ENCODE results near the gene FUT1.
"Not testable (repeated sequence)": the region's sequence is repeated elsewhere in the genome, so short reads cannot be mapped to it uniquely, and the experiment has no call there.

FUT1 gene

DNA sequence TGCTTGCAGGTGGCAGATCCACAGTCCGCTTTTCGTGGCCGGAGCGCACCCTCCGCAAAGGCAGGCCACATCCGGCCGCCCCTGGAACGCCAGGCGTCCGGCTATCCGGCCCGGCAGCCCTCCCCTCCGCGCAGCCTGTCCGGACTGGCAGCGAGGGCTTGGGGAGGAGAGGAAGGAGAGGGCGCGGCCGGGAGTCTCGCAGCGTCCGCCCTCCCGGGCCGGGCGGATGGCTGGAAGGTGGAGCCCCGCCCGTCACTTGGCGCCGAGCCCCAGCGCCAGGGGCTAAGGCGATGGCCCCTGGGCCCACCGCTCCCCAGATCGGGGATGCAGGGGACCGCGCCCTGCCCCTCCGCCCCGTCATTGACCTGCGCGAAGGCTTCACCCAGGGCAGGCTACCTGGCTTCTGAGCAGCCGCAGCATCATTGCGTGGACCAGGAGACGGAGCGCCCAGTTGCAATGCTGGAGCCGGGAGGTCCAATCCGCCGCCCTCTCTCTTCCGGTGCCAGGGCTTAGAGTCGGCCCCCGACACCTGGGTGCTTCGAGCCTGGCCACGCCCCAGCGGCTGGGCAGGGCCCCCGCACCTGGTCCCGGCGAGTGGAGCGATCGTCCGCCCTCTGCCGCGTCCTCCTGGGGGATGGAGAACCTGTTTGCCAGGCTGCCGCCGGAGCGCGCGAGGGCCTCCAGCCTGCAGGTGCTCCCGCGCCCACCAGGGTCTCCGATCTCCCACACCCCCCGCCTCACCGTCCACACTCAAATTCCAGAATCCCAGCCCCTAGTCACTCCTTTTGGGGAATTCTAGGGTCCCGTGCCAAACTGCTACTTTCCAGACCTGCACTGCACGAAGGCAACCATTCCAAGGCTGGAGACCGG, at the start of gene FUT1:
Gene FUT1, minus strand, starts transcription at position 146 of the 870 bp plus-strand sequence. CDS start 1,360 bp downstream, outside the sequence.
- peak; percentile 98 for DNase-seq

DNA sequence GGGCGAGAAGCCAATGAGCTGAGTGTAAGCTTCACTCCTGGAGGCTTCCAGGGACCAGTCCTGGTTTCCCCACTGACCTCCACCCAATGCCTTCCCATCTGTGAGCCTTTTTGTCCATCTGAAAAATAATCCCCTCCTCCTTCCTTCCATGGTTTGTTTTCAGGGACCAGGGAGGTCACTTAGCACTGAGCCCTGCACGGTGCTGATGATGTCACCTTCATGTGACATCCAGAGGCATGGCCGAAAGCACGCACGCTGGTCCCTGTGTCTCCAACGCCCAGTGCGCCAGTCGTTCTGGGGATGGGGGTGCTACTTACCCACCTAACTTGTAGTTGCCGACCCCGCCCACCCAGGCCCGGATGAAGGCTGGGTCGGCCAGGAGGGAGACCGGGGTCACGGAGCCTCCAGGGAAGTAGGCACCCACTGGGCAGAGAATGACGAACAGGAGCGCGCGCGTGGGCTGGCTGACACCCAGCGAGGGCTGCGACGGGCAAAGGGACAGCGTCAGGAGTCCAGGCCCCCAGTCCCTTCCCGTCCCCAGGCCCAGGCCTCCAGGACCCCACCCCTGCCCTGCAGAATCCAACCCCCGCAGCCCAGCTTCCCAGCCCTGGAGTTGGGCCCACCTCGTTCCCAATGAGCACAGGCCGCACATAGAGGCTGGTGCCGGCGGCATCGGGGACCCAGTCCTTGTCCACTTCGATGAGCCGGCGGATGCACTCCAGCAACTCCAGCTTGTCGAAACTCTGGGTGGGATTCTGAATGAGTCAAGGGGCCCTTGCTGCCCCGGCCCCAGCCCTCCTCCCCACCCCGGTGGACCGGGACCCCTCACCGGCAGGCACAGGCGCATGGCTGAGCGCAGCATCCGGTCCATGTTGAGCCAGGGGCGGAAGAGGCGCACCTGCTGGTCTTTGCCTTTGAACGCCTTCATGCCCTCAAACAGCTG, 47.2 kb upstream of the FUT1 start:
- peak; percentile 90 for DNase-seq

DNA sequence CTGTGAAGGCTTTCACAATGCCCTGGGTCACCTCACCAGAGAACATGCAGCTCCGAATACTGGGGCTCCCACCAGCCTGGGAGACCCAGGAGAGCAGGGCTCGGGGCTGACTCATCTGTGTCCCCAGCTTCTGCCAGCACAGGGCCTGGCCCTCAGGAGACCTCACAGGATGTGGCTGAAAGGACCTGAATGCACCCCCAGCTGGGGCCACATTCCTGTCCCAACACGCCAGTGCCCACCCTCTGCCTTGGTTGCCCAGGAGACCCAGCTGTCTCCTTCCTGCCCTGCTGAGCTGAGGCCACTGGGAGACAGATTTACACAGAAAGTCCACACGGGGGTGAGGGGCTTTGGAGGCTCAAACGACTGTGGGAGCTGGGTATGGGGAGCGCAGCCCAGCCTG, 46.5 kb upstream of the FUT1 start:
- peak; percentile 97 for DNase-seq

DNA sequence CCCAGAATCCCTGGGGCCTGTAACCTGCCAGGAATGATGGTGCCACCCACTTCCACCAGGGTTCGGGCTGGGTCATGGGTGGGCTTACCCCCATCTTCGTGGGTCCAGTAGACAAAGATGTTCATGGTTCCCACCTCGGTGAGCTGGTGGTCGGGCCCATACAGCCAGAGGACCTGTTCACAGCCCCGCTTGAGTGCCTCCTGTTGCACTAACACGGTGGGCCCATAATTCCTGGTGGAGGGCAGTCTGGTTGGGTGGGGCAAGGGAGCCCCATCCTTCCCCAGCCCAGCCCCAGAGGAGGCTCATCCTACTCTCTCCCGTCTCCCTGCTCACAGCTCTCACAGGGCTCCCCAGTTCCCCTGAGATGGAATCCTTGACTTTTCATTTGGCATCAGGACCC, 44.7 kb upstream of the FUT1 start:
- no peak for DNase-seq

DNA sequence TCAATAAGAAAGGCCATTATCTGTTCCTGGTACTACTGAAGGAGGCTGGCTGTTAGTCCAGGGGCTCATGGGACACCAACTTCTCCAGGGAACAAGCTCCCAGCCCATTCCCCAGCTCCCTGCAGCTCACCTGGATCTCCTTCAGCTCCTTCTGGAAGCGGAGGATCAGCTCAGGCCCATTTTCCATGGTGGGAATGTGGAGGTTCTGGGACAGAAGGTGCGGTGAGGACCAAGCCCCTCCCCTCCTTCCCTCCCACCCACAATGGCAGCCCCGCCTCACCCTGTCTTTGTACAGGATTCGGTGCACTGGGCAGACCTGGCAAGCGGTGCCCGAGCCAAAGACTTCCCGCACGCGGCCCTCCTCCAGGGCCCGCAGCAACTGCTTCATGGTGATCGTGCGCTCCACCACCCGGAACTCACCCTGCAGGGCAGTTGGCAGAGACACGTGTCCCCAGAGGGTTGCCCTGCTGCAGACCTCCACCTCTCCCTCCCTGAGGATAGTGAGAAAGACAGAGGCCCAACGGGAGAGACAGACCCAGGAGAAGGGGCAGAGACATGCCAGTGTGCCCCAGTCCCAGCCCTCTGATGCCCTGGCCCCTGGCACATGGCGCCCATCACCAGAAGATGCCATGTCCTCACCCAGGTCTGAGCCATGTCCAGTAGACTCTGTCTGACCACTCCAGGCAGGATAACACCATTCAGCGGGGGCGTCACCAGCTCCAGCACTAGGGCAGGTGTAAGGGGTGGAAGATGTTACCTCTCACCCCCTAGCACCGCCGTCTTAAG, 44.0 kb upstream of the FUT1 start:
- DNase-seq, result peak; percentile 24

DNA sequence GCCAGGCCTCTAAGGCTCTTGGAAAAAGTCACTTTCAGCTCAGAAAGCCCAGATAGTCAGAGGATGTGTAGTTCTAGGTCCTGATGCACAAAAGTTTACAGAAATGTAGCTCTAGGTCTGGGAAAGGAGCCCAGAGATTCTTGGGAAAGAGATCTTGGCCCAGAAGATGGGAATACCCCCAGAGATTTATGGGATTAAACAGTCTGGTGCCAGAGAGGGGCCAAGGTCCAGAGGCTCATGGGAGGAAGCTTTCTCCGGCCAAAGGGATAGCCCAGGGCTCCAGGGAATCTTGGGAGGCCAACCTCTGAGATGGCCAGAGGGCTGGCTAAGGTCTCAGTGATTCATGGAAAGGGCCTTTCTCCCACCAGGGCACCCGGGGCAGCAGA, 43.2 kb upstream of the FUT1 start:
- no peak for DNase-seq

DNA sequence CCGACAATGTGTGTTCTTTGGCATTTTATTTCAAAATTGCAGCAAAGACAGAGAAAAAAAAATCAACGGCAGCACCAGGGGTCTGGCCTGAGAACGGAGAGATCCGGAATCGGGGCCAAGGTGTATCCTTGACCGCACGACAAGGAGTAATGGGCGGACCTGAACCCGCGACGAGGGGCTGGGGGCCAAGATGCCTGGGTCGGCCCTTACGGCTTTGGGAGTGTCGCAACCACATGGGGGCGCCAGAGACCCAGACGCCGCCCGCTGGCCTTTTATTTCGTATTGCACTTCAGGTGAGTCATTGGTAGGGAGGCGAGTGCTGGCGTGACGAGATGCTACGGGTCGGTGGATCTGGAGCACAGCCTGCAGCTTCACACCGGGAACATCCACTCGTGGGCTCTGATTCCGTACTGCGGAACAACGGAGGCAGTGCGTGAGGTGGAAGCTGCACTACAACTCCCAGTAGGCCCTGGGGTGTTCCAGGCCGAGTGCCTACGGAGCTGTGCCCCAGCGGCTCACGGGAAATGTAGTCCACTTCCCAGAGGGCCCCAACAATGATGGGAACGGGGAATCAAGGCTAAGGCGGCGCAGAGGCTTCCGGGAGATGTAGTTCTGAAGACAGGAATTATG, 42.7 kb upstream of the FUT1 start:
- DNase-seq, result peak; percentile 97

DNA sequence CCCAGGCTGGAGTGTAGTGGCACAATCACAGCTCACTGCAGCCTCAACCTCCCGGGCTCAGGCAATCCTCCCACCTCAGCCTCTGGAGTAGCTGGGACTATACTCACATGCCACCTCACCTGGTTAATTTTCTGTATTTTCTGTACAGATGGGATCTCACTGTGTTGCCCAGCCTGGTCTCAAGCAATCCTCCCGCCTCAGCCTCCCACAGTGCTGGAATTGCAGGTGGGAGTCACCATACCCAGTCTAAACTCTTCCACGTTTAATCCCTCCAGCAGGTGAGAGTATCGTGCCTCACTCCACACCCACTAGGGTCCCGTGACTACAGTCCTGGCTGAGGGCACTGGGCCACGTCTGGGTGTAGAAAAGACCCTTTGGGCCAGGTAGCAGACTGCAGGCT, 41.9 kb upstream of the FUT1 start:
- no peak for DNase-seq

DNA sequence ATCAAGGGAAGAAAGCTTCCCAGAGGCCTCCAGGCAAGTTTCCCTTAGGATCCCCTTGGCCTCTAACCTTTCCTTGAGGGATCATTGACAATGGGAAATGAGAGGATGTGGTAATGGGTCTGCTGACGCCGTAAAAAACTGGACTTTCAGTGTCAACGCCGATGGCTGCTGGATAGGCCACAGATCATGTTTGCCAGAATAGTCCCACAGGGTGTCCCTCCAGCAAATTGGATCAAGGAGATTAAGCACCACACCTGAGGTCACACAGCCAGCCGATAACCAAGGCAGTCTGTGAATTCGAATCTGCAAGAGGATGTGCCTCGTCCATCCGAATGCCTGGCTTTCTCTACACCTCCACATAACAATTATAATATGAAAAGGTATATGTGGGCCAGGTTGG, 40.8 kb upstream of the FUT1 start:
- no peak for DNase-seq

DNA sequence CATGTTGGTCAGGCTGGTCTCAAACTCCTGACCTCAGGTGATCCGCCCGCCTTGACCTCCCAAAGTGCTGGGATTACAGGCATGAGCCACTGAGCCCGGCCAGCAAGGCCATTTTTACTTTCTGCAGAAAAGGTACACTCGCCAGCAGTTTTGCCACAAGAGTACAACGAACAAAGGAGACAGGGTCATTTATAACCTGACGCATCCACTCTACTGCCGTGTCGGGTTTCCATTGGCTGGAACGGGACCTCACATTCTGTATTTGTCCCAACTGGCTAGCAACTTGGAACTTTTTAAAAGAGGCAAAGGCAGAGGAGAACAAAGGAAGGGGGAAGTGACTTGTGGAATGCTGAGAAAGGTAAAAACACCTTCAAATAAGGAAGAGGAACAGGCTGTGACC, 34.9 kb upstream of the FUT1 start:
- not testable (repeated sequence) for DNase-seq

DNA sequence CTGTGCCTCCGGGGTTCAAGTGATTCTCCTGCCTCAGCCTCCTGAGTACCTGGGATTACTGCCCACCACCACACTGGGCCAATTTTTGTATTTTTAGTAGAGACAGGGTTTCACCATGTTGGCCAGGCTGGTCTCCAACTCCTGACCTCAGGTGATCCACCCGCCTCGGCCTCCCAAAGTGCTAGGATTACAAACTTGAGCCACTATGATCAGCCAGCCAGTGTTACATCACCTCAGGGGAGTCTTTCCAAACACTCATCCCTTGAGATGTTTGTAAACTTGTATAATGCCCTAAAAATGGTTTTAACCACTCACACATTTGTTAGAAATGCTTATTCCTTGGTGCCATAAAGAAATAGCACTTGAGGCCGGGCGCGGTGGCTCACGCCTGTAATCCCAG, 34.0 kb upstream of the FUT1 start:
- DNase-seq, result not testable (repeated sequence)

DNA sequence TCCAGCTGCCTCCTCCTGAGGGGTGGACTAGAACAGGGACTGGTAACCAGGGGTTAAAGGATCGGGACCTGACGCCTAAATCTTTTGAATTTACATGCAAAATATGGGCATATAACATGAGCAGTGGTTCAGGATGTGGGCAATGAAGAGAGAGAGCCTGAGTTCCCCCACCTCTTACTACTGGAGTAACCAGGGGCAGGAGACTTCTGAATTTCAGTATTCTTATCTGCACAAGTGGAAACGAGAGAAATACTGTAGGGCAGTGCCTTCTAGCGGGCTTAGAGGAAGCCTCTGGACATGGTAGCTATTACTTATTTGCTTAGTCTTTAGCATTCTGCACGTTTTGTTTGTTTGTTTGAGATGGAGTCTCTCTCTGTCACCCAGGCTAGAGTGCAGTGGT, 32.1 kb upstream of the FUT1 start:
- peak; percentile 50 for DNase-seq

DNA sequence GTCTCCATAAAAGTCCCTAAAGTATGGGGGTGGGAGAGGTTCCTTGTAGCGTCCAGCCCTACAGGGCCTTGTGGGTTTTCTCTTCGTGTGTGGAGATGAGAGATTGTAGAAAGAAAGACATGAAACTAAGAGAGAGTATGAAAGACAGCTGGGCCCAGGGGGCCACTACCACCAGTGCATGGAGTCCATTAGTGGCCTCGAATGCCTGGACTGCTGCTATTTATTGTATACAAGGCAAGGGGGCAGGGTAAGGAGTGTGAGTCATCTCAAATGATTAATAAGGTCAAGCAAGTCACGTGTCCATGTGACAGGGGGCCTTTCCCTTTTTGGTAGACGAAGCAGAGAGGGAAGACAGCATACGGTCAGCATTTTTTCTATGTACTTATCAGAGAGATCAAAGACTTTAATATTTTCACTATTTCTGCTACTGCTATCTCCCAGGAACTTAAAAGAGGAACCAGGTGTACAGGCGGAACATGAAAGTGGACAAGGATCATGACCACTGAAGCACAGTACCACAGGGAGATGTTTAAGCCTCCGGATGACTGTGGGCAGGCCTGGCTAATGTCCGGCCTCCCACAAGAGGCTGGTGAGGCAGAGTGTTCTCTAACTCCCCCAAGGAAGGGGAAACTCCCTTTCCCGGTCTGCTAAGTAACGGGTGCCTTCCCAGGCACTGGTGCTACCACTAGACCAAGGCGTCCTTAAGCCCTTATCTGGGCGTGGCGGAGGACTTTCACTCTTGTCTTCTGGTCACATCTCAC, 28.4 kb upstream of the FUT1 start:
- DNase-seq, result no peak

DNA sequence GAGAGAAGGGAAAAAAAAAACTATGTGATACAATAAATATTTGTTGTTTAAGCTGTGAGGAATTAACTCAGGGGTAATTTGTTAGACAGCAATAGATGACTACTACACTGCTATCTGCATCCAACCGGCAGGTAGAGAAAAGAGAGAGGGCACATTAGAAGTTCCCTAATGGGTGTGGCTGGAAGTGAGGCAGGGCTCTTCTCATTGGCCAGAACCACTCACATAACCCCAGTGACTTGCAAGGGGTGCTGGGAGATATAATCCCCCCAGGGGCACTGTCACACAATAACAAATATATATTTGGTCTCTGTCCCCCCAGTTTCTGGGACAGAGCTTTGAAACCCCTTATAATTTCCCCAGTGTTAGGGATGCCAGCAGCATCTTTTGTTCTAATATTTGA, 27.2 kb upstream of the FUT1 start:
- DNase-seq, result no peak

DNA sequence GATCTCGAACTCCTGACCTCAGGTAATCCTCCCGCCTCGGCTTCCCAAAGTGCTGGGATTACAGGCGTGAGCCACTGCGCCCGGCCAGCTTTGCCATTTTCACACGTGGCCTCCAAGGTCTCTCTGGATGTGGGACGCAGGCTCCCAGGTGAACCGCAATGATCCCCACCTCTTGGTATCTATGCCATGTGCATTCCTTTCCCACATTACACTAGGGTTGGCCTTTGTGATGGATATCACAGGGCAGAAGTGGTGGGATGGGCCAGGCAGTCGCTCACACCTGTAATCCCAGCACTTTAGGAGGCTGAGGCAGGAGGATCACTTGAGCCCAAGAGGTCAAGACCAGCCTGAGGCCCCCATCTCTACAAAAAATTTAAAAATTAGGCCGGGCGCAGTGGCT, 25.3 kb upstream of the FUT1 start:
- DNase-seq, result no peak

DNA sequence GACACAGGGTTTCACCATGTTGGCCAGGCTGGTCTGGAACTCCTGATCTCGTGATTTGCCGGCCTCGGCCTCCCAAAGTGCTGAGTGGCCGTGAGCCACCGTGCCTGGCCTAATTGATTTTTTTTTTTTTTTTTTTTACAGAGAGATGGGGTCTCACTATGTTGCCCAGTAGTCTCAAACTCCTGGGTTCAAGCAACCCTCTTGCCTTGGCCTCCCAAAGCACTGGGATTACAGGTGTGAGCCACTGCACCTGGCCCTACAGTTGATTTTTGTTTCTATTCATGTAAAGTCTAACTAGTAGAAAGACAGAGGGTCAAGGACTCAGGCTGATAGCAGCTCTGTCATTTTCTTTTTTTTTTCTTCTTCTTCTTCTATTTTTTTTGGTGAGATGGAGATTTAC, 24.7 kb upstream of the FUT1 start:
- no peak for DNase-seq

DNA sequence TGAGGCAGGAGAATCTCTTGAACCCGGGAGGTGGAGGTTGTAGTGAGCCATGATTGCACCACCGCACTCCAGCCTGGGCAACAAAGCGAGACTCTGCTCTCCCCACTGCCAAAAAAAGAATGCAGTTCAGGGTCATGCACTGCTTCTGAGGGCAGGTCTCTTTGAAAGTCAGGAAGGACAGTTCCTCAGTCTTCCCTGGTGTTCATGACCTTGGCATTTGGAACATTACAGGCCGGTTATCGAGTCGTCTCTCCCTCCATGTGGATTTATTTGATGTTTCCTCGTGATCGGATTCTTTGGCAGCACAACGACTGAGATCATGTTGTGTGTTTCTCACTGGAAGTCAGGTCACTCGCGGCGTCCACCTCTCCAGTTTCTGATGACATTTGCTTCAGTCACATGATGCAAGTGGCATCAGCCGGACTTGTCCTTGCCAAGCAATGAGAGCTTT, 20.1 kb upstream of the FUT1 start:
- no peak for DNase-seq

DNA sequence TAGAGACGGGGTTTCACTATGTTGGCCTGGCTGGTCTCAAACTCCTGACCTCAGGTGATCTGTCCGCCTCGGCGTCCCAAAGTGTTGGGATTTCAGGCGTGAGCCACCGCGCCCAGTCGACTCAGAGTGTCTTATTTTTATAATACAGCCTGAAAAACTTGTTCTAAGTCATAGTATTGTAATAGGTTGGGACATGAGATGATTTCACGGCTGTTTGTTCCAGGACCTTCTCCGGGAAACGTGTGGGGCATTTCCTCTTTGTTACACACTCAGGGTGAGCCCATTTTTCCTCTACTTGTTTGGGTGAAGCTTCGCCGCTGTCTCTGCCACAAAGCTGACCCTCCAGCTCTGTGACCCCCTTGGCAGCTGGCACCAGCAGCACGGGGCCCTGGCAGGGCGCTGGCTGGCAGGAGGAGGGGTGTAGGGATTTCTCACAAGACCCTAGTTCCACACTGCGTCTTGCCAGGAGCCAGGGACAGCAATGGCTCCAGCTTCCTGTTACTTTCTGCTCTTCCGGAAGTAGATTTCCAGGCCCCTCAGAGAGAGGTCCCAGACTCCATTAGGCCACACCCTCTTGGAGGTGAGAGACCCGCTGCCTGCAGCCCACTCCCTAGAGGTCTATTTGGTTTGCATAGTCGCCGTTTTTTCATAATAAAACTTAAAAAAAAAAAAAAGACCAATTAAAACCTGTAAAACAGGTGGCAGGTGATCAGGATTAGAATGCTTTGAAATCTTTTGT, 18.5 kb upstream of the FUT1 start:
- DNase-seq, result no peak

DNA sequence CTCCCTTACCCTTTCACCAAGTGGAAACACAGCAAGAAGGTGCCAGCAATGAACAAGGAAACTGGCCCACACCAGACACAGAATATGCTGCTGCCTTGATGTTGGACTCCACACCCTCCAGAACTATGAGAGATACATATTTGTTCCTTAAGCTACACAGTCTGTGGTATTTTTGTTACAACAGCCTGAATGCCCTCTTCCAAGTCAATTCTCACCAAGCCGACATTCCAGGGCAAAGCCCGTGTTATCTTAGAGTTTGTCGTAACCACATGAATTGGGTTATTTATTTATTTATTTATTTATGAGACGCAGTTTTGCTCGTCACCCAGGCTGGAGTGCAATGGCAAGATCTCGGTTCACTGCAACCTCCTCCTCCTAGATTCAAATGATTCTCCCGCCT, 17.8 kb upstream of the FUT1 start:
- DNase-seq, result no peak

DNA sequence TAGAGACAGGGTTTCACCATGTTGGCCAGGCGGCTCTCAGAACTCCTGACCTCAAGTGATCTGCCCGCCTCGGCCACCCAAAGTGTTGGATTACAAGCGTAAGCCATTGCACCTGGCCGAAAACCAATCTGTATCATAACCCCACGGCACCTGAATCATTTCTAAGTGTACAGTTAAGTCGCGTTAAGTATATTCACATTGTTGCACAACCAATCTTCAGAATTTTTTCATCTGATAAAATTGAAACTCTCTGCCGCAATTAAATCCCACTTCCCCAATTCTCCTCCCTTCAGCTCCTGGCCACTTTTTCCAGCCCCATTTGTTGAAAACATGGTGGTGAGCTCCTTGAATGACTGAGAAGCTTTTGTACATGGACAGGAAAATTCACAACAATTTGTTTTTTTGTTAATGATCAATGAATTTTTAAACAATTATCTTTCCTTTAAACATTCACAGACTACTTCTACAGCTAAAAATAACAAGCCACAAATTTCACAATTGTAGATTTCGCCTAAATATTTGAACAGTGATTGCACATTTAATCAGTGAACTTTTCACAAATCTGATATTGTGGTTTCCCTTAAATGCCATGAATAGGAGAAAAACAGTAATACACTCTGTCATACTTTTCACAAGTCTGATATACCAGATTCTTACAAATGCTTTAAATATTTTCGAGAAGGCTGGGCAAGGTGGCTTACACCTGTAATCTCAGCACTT, 16.7 kb upstream of the FUT1 start:
- DNase-seq, result no peak

Measured in NCI-H69 (cell line).